SK-N-SH treated with all-trans-retinoic acid at 6 μM for 48 hours (cell line): Measurements from ENCODE around the gene ANKS3.

ENCODE experiments used
- ARNTL ChIP-seq: fragments of 450-650 bp; formaldehyde crosslinking; IDR thresholded peaks from 2 replicates; pipeline ENCODE4 v1.5.0; 2020; ENCODE audit warnings: low read depth, mild to moderate bottlenecking, moderate library complexity, borderline replicate concordance
- BACH2 ChIP-seq: fragments of 250-450 bp; sonication (Bioruptor Pico); IDR thresholded peaks from 2 replicates; pipeline ENCODE4 v1.9.0; 2021; ENCODE audit warnings: mild to moderate bottlenecking, borderline replicate concordance
- CSDC2 ChIP-seq: fragments of 250-450 bp; sonication (Bioruptor Pico); IDR thresholded peaks from 2 replicates; pipeline ENCODE4 v1.5.0; 2020; ENCODE audit warnings: mild to moderate bottlenecking, moderate library complexity
- ESRRG ChIP-seq: fragments of 250-450 bp; sonication (Bioruptor Pico); IDR thresholded peaks from 2 replicates; pipeline ENCODE4 v1.6.1; 2021; ENCODE audit warnings: mild to moderate bottlenecking
- OSR1 ChIP-seq: fragments of 250-450 bp; sonication (Bioruptor Pico); IDR thresholded peaks from 2 replicates; pipeline ENCODE4 v1.8.0; 2022; ENCODE audit warnings: moderate library complexity, mild to moderate bottlenecking, inconsistent platforms
- PATZ1 ChIP-seq: fragments of 250-450 bp; sonication (Bioruptor Pico); IDR thresholded peaks from 2 replicates; pipeline ENCODE4 v1.8.0; 2020; ENCODE audit warnings: mild to moderate bottlenecking, moderate library complexity, borderline replicate concordance
- POU6F1 ChIP-seq: fragments of 250-450 bp; sonication (Bioruptor Pico); IDR thresholded peaks from 2 replicates; pipeline ENCODE4 v1.8.0; 2021; ENCODE audit warnings: low read depth, mild to moderate bottlenecking, moderate library complexity, borderline replicate concordance
- PPARA ChIP-seq: fragments of 250-450 bp; sonication (Bioruptor Pico); IDR thresholded peaks from 2 replicates; pipeline ENCODE4 v1.5.0; 2020; ENCODE audit warnings: mild to moderate bottlenecking, borderline replicate concordance
- RARB ChIP-seq: fragments of 250-450 bp; sonication (Bioruptor Pico); IDR thresholded peaks from 2 replicates; pipeline ENCODE4 v1.8.0; 2021; ENCODE audit warnings: mild to moderate bottlenecking, moderate library complexity
- TSHZ2 ChIP-seq: fragments of 250-450 bp; sonication (Bioruptor Pico); IDR thresholded peaks from 2 replicates; pipeline ENCODE4 v1.5.0; 2020; ENCODE audit warnings: mild to moderate bottlenecking, moderate library complexity
- ZFP30 ChIP-seq: fragments of 450-650 bp; formaldehyde crosslinking; IDR thresholded peaks from 2 replicates; pipeline ENCODE4 v1.5.0; 2022; ENCODE audit warnings: mild to moderate bottlenecking, moderate library complexity
- ZNF8 ChIP-seq: fragments of 450-650 bp; formaldehyde crosslinking; IDR thresholded peaks from 2 replicates; pipeline ENCODE4 v1.5.0; 2020; ENCODE audit warnings: mild to moderate bottlenecking, moderate library complexity
- TF ChIP-seq, protein P1 (sequence below): fragments of 250-450 bp; sonication (Bioruptor Pico); IDR thresholded peaks from 2 replicates; pipeline ENCODE4 v1.5.1; 2020; ENCODE audit warnings: low read depth, mild to moderate bottlenecking, moderate library complexity
- TF ChIP-seq, protein P2 (sequence below): fragments of 250-450 bp; sonication (Bioruptor Pico); IDR thresholded peaks from 2 replicates; pipeline ENCODE4 v1.5.1; 2021; ENCODE audit warnings: mild to moderate bottlenecking, moderate library complexity

DNA sequence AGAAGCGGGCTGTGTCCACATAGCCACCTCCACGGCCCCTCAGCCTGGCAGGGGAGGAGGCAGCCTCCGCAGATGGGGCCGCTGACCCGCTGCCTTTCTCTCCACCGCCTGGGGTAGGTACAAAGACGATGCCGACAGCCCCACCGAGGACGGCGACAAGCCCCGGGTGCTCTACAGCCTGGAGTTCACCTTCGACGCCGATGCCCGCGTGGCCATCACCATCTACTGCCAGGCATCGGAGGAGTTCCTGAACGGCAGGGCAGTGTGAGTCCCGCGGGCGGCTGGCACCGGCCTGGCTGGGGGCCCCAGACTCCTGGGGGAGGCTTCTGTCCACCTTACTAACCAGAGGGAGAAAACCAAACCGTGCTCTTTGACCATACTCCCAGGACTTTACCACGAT, 81.5 kb downstream of the ANKS3 start:
- TF ChIP-seq, protein P1, sequence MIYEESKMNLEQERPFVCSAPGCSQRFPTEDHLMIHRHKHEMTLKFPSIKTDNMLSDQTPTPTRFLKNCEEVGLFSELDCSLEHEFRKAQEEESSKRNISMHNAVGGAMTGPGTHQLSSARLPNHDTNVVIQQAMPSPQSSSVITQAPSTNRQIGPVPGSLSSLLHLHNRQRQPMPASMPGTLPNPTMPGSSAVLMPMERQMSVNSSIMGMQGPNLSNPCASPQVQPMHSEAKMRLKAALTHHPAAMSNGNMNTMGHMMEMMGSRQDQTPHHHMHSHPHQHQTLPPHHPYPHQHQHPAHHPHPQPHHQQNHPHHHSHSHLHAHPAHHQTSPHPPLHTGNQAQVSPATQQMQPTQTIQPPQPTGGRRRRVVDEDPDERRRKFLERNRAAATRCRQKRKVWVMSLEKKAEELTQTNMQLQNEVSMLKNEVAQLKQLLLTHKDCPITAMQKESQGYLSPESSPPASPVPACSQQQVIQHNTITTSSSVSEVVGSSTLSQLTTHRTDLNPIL (CRISPR knock-in tag) = no peak
- no peak for TF ChIP-seq ARNTL (CRISPR knock-in tag)
- TF ChIP-seq POU6F1 = no peak
- TF ChIP-seq ESRRG (CRISPR knock-in tag) = no peak
- TF ChIP-seq ZFP30 (CRISPR knock-in tag) = no peak
- TF ChIP-seq PATZ1 = no peak
- no peak for TF ChIP-seq CSDC2 (CRISPR knock-in tag)
- no peak for TF ChIP-seq BACH2 (CRISPR knock-in tag)
- TF ChIP-seq, protein P2, sequence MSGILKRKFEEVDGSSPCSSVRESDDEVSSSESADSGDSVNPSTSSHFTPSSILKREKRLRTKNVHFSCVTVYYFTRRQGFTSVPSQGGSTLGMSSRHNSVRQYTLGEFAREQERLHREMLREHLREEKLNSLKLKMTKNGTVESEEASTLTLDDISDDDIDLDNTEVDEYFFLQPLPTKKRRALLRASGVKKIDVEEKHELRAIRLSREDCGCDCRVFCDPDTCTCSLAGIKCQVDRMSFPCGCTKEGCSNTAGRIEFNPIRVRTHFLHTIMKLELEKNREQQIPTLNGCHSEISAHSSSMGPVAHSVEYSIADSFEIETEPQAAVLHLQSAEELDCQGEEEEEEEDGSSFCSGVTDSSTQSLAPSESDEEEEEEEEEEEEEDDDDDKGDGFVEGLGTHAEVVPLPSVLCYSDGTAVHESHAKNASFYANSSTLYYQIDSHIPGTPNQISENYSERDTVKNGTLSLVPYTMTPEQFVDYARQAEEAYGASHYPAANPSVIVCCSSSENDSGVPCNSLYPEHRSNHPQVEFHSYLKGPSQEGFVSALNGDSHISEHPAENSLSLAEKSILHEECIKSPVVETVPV = no peak
- no peak for TF ChIP-seq RARB (CRISPR knock-in tag)
- TF ChIP-seq OSR1 (CRISPR knock-in tag) = no peak
- TF ChIP-seq PPARA (CRISPR knock-in tag) = no peak
- TF ChIP-seq ZNF8 (CRISPR knock-in tag) = no peak
- TF ChIP-seq TSHZ2 (CRISPR knock-in tag) = no peak
